SU-DHL-6 (cell line): ENCODE measurements around the gene EEF2K.

Experiments used
- CTCF ChIP-seq: fragments of 200-600 bp; sonication (generic); IDR thresholded peaks from one replicate; pipeline ENCODE4 v1.5.1; 2017; ENCODE audit warnings: antibody characterized with exemption, mild to moderate bottlenecking, low read length, moderate library complexity; ENCODE audit not compliant: insufficient read depth, poor library complexity, severe bottlenecking
- EZH2phosphoT487 ChIP-seq: fragments of 200-600 bp; sonication (generic), shearing (Covaris generic); conservative IDR thresholded peaks from 2 replicates; pipeline ENCODE4 v1.6.1; 2018; ENCODE audit warnings: mild to moderate bottlenecking, antibody characterized with exemption, low read length, moderate library complexity, mixed read lengths

DNA sequence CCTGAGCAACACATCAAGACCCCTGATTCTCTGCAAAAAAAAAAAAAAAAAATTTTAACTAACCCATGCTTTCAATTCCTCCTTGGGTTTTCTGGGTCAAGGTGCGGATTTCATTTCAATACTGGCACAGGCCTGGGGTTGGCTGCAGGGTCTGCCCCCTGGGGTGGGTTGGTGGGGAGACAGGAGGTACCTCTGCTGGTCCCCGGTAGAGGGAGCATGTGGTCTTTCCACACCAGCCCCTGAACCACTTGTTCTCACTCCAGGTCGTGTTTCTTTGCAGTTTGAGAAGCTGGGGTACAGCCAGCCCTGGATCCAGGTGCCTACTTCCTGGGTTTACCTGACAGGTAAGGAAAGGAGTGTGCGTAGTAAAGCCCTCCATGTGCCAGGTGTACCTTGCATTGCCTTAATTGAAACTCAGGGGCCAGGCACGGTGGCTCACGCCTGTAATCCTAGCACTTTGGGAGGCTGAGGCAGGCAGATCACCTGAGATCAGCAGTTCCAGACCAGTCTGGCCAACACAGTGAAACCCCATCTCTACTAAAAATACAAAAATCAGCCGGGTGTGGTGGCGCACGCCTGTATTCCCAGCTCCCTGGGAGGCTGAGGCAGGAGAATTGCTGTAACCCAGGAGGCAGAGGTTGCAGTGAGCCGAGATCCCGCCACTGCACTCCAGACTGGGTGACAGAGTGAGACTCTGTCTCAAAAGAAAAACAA, 22.0 kb upstream of the EEF2K start:
- peak; percentile 30 for TF ChIP-seq CTCF
- no peak for TF ChIP-seq EZH2phosphoT487
